ENCODE measurements around the gene PSMC5.
"Not testable (repeated sequence)": the region's sequence is repeated elsewhere in the genome, so short reads cannot be mapped to it uniquely, and the experiment has no call there.

PSMC5 gene

GRCh38 chr17:63871646-63872365 lies 44.6 kb downstream of the PSMC5 start:
- not testable (repeated sequence) for DNase-seq (ENCODE audit: low read depth in 2 of 2)

GRCh38 chr17:63873577-63873976 lies 46.3 kb downstream of the PSMC5 start, which contains the start of gene CSH2:
CSH2 (minus strand) TSS chr17:63873677; CDS start chr17:63873614, 63 bp downstream.
- not testable (repeated sequence) for DNase-seq (ENCODE audit: low read depth in 2 of 2)

DNA sequence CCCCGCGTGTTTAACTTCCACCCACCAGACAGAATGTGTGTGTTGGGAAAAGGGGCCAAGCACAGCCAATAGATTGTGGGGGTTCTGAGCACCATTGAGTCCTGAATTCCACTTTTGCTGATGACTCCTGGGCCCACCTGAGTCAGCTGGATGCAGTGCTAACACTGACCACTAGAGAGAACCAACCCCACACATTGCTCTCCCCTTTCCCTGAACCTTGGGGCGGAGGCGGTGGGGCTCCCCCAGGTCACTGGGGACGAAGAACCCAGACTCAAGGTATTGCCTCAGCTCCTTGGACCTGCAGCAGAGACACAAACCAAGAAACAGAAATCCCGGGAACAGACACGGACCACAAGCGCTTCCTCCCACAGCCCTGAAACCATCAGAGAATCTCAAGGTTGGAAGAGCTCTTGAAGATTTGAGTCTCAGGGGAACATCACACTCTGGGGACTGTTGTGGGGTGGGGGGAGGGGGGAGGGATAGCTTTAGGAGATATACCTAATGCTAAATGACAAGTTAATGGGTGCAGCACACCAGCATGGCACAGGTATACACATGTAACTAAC lies 46.9 kb downstream of the PSMC5 start:
- not testable (repeated sequence) for DNase-seq (ENCODE audit: low read depth in 2 of 2)

- DNase-seq (ENCODE audit: low read depth in 2 of 2) = not testable (repeated sequence)
Measured at GRCh38 chr17:63874693-63875092, 47.5 kb downstream of the PSMC5 start.

DNA sequence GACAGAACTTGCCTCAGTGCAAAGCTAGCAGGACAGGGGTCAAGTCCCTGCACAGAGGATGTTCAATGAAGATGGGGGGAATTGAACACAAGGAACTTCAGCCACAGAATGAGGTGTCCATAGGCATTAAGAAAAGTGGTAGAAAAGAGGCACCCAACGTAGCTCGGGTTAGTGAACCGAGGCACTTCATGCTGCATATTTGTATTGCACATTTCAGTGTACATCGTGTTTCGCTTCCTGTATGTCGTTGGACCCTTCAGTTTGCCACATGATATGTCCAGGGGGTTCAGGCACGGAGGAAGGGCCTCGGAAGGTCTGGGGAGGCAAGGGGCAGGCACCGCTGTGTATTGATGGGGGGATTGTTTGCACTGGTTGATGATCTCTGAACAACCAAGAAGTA lies 51.2 kb downstream of the PSMC5 start:
- DNase-seq (ENCODE audit: low read depth in 2 of 2) = not testable (repeated sequence)

DNA sequence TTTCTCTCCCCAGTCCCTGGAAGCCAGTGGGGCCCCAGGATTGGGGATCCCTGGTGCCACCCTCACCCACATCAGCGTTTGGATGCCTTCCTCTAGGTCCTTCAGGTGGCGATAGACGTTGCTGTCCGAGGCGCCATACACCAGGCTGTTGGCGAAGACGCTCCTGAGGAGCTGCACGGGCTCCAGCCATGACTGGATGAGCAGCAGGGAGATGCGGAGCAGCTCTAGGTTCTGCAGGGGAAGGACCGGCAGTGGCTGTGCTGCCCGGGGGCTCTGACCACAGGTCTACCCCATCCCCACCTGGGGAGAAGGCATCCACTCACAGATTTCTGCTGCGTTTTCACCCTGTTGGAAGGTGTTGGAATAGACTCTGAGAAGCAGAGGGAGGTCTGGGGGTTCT lies 53.5 kb downstream of the PSMC5 start:
- no peak for DNase-seq (ENCODE audit: low read depth in 2 of 2)

GRCh38 chr17:63881337-63881736 lies 54.1 kb downstream of the PSMC5 start:
- not testable (repeated sequence) for DNase-seq (ENCODE audit: low read depth in 2 of 2)
